Osteoblast (primary cell): Measurements from ENCODE around the gene CROCC2. TPM values are rescaled to one million over a fixed set of nuclear protein-coding genes. Genes with fewer than 3 reads are reported as not detected.

ENCODE experiments used
- DNase-seq: peaks from one replicate; pipeline ENCODE4 v3.0.0; 2011; ENCODE audit warnings: low spot score, mixed read lengths; ENCODE audit not compliant: insufficient read length; ENCODE audit errors: missing footprints
- H2AFZ ChIP-seq: 2 replicates; pipeline ENCODE4 v1.6.0; 2011; ENCODE audit warnings: mild to moderate bottlenecking, low read length
- H3K27ac ChIP-seq: 2 replicates; pipeline ENCODE4 v1.5.1; 2011; ENCODE audit warnings: mild to moderate bottlenecking, low read depth, low read length, moderate library complexity
- H3K27me3 ChIP-seq: 2 replicates; pipeline ENCODE4 v1.6.0; 2012; ENCODE audit warnings: mild to moderate bottlenecking, control low read depth, inconsistent platforms, low read length, moderate library complexity; ENCODE audit not compliant: insufficient read depth
- H3K36me3 ChIP-seq: 2 replicates; pipeline ENCODE4 v1.5.1; 2011; ENCODE audit warnings: mild to moderate bottlenecking, low read length, control low read depth, moderate library complexity; ENCODE audit not compliant: insufficient read depth
- H3K4me1 ChIP-seq: 2 replicates; pipeline ENCODE4 v1.5.1; 2011; ENCODE audit warnings: mild to moderate bottlenecking, low read length, control low read depth, moderate library complexity; ENCODE audit not compliant: insufficient read depth
- H3K4me2 ChIP-seq: 2 replicates; pipeline ENCODE4 v1.6.0; 2011; ENCODE audit warnings: mild to moderate bottlenecking, low read length; ENCODE audit not compliant: insufficient read depth
- H3K4me3 ChIP-seq: fragments of 200-600 bp; sonication (generic); 3 replicates; pipeline ENCODE4 v1.5.1; 2012; ENCODE audit warnings: mild to moderate bottlenecking, low read length, inconsistent platforms; ENCODE audit not compliant: insufficient read depth
- H3K79me2 ChIP-seq: 2 replicates; pipeline ENCODE4 v1.6.0; 2012; ENCODE audit warnings: mild to moderate bottlenecking, low read length, control low read depth, inconsistent platforms; ENCODE audit not compliant: insufficient read depth
- H3K9me3 ChIP-seq: 2 replicates; pipeline ENCODE4 v1.5.1; 2011; ENCODE audit warnings: low read depth, low read length, control low read depth
- H4K20me1 ChIP-seq: 2 replicates; pipeline ENCODE4 v1.6.0; 2012; ENCODE audit warnings: mild to moderate bottlenecking, low read length, control low read depth; ENCODE audit not compliant: insufficient read depth
- total RNA-seq: library from RNA; depleted of rRNA; stranded (reverse); fragments of >200 nt; gene quantifications from 2 replicates; pipeline ENCODE4 v1.2.3, GENCODE V29; 2012
- TF ChIP-seq, protein P1 (sequence below): IDR thresholded peaks from 2 replicates; pipeline ENCODE4 v1.5.1; 2011; ENCODE audit warnings: mild to moderate bottlenecking, low read depth, low read length, moderate library complexity; ENCODE audit errors: extremely low read depth

CROCC2 gene
- total RNA-seq, 1 donor = under 0.01 TPM

DNA sequence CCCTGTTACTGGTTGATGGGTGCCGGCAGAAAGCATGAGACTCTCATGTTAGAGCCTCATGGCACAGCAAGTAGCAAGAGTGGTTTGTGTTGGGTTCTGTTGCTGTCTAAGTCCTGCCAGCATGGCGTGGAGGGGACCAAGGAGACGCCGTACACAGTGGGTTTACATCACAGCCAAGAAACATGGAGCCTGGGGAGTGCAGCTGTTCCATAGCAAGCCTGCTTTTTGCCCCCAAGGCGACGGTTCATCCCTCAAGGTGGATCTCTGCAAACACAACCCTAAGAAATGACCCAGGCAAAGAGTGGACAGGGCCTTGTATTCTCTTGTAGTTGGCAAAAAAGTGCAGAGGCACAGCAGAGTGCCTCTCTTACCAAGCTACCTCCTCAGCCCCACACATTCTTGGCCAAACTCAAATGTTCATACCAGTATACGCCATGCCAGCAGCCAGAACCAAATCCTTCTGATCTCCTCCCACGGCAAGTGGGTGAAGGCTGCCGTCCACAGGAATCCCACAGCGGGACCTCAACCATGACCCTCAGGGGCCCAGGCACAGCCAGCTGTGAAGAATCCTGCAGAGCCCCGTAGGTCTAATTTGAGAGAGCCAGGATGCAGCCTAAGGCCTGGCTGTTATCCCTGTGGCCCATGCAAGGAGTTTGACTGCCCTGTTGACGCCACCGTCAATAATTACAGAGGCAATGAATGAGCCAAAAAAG is 111.2 kb downstream of the CROCC2 start:
- TF ChIP-seq, protein P1, sequence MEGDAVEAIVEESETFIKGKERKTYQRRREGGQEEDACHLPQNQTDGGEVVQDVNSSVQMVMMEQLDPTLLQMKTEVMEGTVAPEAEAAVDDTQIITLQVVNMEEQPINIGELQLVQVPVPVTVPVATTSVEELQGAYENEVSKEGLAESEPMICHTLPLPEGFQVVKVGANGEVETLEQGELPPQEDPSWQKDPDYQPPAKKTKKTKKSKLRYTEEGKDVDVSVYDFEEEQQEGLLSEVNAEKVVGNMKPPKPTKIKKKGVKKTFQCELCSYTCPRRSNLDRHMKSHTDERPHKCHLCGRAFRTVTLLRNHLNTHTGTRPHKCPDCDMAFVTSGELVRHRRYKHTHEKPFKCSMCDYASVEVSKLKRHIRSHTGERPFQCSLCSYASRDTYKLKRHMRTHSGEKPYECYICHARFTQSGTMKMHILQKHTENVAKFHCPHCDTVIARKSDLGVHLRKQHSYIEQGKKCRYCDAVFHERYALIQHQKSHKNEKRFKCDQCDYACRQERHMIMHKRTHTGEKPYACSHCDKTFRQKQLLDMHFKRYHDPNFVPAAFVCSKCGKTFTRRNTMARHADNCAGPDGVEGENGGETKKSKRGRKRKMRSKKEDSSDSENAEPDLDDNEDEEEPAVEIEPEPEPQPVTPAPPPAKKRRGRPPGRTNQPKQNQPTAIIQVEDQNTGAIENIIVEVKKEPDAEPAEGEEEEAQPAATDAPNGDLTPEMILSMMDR = no peak
- DNase-seq = peak; percentile 13
- Histone ChIP-seq H3K4me1 (no peaks in the 10 kb centered on the region), H3K79me2 (peaks cover 7% of the 10 kb centered on the region), H3K4me2 (no peak overlapping the region), H3K4me3 (no peak overlapping the region), H3K9me3 (no peaks in the 10 kb centered on the region), H2AFZ (no peak overlapping the region), H3K27me3 (no peaks in the 10 kb centered on the region), H3K36me3 (peaks cover 2% of the 10 kb centered on the region), H3K27ac (no peak overlapping the region), H4K20me1 (peaks cover 33% of the 10 kb centered on the region)

DNA sequence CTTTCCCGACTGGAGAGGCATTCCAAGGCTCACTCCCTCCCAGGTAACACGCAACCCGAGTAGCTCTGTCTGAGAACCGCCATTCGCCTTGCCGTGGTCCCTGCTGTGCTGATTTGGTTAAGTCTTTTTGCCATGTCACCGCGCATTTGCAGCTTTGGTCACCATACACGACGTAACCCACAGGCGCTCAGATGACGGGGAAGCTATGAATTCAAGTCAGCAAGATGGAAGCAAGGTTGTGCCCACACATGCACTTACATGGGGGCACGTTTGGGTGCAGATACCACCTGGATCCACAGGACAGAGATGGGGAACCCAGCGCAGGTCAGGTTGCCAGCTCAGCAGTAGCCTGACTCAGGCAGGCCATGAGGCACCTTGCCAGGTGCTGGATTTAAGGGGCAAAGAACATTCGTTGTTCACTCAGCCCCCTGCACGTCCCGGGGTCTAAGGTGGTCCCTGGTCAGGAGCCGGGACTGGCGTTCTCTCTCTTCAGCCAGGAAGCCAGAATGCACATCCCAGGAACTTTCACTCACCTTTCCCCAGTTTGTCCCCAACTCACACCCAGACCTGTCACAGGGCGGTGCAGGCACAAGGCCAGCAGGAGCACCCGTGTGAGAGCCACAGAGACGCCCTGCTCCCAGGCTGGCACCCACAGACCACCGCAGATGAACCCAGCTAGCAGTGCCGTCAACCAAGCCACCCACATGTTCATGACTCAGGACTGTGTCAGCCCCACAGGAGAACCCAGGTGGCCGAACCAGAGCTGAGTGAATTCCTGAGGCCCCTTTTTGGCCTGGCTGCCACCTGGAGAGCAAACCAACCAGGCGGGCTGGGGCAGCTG is 112.1 kb downstream of the CROCC2 start:
- H4K20me1 ChIP-seq = peaks cover 30% of the 10 kb centered on the region
- no peak overlapping the region for H3K4me3 ChIP-seq
- TF ChIP-seq, protein P1 = no peak
- H3K27me3 ChIP-seq = no peaks in the 10 kb centered on the region
- H3K9me3 ChIP-seq = no peaks in the 10 kb centered on the region
- H3K4me2 ChIP-seq = no peak overlapping the region
- no peak for DNase-seq
- peaks cover 7% of the 10 kb centered on the region for H3K79me2 ChIP-seq
- H3K27ac ChIP-seq = no peak overlapping the region
- no peaks in the 10 kb centered on the region for H3K4me1 ChIP-seq
- peaks cover 2% of the 10 kb centered on the region for H3K36me3 ChIP-seq
- no peak overlapping the region for H2AFZ ChIP-seq

DNA sequence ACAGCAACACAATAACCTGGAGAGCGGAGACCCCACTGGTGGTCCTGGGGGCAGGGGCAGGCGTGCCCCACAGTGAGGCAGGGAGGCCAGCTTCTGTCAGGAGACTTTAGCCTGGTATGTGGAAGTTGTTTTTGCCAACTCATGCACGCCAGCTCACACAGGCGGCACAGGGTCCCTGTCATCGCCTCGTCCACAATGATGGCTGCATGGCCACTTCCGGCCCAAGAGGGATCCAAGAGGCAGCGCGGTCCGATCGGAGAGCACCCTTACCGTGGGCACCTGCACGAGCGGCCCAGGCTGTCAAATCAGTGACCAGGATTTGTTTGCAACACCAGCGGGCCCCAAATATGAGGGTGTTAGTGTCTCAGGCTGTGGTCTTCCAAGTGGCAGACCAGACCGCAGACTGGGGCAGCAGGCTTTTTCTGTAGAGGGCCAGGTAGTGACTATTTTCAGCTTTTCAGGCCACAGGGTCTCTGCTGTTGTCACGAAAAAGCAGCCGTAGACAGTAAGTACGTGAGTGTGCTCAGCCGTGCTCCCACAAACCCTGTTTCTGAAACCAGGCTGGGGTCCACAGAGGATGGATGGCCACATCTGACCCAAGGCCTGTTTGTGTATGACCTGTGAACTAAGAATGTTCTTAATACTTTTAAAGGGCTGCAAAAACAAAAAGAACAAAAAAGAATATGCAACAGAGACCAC is 113.5 kb downstream of the CROCC2 start:
- no peak for DNase-seq
- no peaks in the 10 kb centered on the region for H3K9me3 ChIP-seq
- H3K4me1 ChIP-seq = no peaks in the 10 kb centered on the region
- H3K79me2 ChIP-seq = peaks cover 7% of the 10 kb centered on the region
- H3K27ac ChIP-seq = no peak overlapping the region
- no peaks in the 10 kb centered on the region for H3K27me3 ChIP-seq
- H4K20me1 ChIP-seq = peaks cover 25% of the 10 kb centered on the region
- H2AFZ ChIP-seq = no peak overlapping the region
- TF ChIP-seq, protein P1 = no peak
- no peak overlapping the region for H3K4me3 ChIP-seq
- H3K36me3 ChIP-seq = peaks cover 2% of the 10 kb centered on the region
- H3K4me2 ChIP-seq = no peak overlapping the region
